ENCODE results near the gene IRAK2.

Gene IRAK2

DNA sequence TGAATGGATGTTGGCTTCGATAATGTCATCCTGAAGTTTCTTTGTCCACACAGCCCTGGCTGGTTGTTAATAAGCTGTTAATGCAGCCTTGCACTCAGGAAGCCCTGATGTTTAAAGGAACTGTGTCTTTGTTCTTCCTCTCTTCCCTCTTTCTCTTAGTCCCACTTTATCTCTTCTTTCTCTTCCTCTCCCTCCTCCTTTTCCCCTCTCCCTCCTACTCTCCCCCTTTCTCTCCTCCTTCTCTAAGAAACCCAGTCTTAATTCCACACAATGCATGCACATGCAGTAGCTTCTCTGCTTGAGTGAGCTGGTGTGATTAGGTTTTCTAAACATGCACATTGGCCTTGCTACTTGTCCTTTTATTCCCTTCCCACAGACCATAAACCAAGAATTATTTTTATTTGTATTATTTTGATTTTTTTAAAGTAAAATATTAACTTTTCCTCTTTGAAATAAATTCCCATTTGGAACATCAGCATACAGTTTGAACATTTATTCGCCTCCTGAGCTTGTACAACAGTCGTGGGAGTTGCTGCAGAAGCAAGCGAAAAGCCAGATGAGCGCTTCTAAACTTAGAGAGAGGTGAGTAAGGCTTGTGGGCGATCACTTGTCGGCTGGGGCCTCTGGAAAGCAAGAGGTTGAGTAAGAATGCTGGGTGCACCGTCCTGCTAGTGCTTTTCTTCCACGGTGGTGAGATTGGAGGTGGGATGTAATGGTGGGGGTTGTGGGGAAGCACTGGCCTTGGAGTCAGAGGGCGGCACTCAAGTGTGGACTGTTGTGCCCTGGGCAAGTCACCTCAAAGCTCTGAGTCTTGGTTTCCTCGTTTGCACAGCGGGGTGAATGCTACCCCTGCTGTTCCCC is 120.8 kb downstream of the IRAK2 start:
- no peak for DNase-seq

DNA sequence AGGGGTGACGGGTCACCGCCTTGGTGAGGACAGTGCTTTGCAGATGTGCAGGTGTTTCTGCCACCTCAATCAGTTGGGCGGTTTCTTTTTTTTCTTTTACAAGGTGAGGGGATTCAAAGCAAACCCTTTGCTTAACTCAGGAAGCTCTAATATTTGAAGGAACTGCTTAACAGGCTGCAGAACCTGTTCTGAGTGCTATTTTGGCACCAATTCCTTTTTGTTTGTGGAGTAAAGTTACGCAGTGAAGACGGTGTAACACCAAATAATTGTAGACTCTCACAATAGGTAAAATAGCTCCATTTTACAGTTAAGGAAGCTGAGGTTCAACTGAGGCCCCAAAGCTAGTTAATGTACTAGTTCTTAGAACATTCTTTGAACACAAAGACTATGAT is 121.4 kb downstream of the IRAK2 start:
- no peak for DNase-seq

DNA sequence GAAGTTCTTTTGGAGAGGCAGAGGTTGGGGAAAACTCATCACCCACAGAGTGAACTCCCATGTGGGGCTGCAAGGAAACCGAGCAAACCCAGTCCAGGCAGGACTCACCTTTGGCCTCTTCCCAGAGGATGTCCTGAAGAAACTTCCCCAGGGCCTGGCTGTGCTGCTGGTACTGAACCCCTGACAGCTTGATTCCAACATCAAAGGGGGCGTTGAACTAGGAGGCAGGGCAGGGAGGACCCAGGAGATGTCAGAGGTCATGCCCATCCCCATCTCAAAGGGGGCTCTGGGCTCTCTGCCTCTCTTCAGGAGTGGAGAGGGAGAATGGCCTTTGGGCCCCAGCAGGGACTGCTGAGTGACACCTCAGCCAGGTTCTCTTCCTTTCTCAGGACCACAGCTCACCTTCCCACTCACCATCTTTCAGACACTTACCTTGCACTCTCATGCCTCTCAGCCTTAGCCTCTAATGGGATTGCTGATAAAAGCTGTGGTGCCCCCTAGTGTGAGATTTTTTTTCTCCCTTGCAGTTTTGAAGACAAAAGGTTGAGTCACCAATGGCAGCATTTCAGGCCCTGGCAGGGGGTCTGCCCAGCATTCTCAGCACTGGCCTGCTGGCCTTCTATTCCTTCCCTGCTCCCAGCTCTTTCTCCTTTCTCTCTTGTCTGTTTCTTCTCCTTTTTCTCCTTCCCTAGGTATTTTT is 122.0 kb downstream of the IRAK2 start:
- DNase-seq: no peak

DNA sequence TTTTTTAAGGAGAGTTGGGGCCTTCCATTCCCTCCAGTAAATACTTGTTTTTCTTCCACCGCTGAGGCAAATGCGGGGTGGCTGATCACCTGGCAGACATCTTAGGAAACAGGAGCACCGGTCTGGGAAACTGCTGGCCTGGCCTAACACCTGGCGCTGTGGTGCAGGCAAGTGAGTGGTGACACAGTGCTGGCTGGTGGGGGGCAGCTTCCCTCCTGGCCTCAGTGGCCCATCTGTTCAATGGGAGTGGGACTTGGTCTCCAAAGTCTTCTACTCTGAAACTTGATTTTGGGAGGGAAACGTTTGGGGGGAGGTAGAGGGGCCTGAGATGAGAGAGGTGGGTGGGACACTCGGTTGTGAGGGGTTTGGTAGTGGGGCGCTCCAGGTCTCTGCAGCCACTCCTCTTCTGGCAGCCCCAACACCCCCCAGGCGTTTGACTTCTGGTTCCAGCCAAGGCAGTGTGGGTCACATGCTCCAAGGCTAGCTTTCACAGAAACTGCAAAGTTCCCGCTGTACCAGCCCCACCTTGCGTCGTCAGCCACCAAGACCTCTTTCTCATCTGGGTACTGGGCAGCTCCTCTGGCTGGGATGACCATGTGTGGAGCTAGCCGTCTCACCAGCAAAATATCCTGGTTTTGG is 123.3 kb downstream of the IRAK2 start:
- DNase-seq: no peak

DNA sequence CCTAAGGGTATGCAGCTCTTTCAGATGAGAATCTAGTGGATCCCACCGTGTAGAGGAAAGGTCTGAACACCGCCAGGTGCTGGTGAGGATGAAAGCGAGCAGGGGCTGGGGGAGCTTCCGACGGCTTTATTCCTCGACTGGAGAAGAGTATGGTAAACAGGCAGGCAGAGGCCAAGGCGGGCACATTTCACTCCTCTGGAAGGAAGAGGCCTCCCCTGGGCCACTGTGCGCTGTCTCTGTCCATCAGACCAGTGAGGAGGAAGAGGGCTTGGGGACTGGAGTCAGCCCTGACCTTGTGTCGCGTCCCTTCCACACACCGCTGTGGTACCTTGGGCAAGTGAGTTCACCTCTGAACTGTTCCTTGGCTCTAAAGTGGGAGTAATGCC is 123.8 kb downstream of the IRAK2 start:
- DNase-seq: no peak

DNA sequence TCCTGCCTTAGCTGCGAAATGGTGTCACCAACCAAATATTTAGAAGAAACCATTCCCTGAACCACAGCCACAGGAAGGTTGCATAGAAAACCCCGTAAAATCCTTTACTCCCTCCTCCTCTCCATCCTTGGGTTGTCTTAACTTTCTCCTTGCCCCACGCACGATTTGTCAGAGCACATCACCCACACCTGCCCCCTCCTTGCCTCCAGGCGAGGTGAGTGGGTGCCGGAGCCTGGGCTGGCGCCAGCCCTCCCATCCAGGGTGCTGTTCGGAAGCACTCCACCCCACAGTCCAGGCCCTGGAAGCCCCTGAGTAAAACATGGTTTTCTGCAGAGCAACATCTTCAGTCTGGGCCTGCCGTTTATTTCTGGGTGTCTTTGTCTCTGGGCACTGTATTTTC is 124.4 kb downstream of the IRAK2 start:
- DNase-seq: no peak

DNA sequence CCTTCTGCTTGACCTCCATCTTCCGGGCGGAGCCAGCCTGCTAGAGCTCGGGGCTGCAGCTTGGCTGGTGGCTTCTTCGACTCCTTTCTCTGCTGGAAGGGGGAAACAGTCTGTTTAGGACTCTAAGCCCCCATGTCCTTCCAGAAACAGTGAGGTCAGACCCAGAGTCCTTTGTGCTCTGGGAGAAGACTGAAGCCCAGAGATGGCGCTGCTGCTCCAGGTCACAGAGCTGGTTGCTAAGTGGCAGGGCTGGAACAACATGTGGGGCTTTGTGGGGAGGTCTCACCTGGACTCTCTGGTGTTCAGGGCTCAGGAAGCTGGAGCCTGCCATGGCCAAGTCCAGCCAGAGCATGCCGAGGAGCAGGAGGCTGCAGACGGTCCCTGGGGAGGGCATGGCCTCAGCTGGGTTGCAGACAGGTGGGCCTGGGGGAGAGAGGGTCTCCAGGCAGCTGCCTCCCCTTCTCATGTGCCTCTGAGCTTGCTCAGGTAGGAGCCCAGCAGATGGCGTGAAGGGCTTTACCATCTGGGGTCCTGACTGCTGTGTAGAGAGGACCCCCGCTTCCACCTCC is 125.2 kb downstream of the IRAK2 start:
- DNase-seq: no peak

DNA sequence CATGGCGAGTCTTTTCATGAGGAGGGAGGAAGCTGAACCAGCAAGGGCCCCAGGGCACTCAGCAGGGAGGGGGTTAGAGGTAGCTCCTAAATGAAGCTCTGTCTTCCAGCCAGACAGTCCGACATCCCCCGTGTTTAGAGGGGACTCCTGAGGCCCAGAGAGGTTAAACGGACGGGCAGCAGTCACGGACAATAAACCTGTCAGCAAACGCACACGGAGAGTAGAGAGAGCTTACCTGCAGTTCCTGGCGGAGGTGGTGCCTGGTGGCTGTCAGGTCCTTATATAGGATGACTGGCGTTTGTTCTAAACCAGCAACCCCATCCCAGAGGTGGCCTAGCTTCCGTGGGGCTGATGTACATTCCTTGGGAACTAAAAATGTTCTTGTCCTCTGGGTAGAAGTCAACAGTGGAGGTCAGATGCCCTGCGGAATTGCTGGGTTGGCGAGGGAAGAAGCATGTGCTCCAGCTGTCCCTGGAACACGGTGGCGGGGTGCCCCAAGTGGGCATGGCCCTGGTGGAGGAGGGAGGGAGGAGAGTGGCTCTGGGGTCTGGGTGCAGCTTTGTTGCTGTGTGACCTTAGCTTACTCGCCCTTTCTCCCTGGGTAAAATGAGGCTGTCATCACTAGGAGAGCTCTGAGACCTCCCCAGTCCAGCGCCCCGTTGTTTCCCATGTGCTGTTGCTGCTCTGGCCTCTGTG is 125.9 kb downstream of the IRAK2 start:
- no peak for DNase-seq

DNA sequence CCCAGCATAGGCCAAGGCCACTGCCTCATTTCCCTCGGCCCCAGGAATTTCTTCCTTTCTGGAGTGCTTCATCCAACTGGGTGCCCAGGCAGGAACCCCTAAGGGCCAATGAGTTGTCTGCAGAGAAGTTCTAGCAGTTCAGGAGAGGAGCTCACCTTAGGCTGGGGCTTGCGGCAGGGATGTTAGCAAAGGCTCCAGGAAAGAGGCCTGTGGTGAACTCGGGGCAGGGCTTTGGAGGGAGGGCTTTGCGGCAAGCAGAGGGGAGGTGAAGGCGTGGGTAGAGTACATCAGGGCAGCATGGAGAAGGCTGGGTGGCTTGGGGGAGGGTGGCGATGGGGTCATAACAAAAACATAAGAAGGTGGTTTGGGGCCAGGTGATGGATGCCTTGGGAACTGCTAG is 126.9 kb downstream of the IRAK2 start:
- DNase-seq: no peak

DNA sequence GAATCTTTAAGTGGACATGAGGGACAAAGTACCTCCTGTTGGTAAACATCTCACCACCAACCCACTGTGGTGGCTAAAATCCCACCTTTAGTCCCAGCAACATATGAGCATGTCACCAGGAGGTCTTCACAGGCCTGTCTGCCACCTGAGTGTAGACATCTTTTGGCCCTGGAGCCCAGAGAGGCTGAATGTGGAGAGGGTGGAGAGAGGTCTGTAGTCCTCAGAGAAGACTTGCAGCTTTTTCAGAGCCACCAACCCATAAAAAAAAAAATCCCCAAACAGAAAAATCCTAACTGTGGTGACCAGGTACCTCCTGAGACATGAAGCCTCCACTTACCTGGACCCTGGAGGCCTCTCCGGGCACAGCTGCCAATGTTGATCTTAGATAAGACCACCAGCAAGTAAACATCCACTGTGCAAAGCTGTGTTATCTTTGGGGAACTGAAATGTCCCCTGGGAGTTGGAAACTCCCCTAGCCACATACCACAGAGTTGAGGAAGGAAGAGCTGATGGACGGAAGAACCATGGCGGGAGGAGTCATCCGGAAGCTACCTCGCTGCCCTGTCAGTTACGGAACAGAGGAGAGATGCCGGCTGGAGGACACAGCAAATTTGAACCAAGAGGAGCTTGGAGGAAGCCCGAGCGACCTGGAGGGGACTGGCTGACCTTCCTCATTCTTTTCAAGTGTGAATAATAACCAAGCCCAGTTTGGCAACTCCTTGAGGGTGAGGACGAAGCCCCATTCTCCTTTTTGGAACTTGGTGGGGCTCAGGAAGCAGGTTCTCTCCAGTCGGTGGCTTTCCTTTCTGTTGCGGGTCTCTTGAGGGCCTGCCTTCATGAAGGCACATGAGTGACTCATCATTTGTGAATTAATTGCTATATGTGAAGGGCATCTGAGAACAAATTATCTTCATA is 128.0 kb downstream of the IRAK2 start, which contains the start of gene GHRL:
Gene GHRL (minus strand): TSS at position 443 of the 915 bp plus-strand sequence. CDS start 2,767 bp downstream, outside the sequence.
- DNase-seq: no peak

All from stimulated activated CD4-positive, alpha-beta T cell treated with anti-CD3 and anti-CD28 coated beads, Interleukin-4, amount 100 ng/mL, for 4 hours (primary cell).